KMS-11 (cell line): Measurements from ENCODE around the gene RRAGD.

Experiments used
- H2AFZ ChIP-seq: fragments of 200-600 bp; sonication (generic); 2 replicates; pipeline ENCODE4 v1.6.1; 2016; ENCODE audit warnings: antibody characterized with exemption, mixed run types, low read depth
- H3K27ac ChIP-seq: fragments of 200-600 bp; sonication (generic); 2 replicates; pipeline ENCODE4 v1.6.1; 2016; ENCODE audit warnings: mild to moderate bottlenecking, mixed run types
- H3K27me3 ChIP-seq: fragments of 200-600 bp; sonication (generic); 2 replicates; pipeline ENCODE4 v1.6.1; 2017; ENCODE audit warnings: mild to moderate bottlenecking, low read depth, mixed run types, moderate library complexity; ENCODE audit not compliant: insufficient read depth
- H3K36me3 ChIP-seq: fragments of 200-600 bp; sonication (generic); 2 replicates; pipeline ENCODE4 v1.6.1; 2017; ENCODE audit warnings: mild to moderate bottlenecking, mixed run types; ENCODE audit not compliant: insufficient read depth
- H3K4me1 ChIP-seq: fragments of 200-600 bp; sonication (generic); 2 replicates; pipeline ENCODE4 v1.6.1; 2016; ENCODE audit warnings: mild to moderate bottlenecking, low read depth, mixed run types; ENCODE audit not compliant: poor library complexity, severe bottlenecking
- H3K4me2 ChIP-seq: fragments of 200-600 bp; sonication (generic); 2 replicates; pipeline ENCODE4 v1.7.0; 2016; ENCODE audit warnings: mild to moderate bottlenecking, mixed run types
- H3K4me3 ChIP-seq: fragments of 200-600 bp; sonication (generic); IDR thresholded peaks from 2 replicates; pipeline ENCODE4 v1.6.1; 2017; ENCODE audit warnings: low read depth, low read length, mixed read lengths; ENCODE audit not compliant: insufficient read depth
- H3K79me2 ChIP-seq: fragments of 200-600 bp; sonication (generic); 2 replicates; pipeline ENCODE4 v1.6.1; 2016; ENCODE audit warnings: low read depth, mixed run types; ENCODE audit not compliant: insufficient read depth
- H3K9ac ChIP-seq: fragments of 200-600 bp; sonication (generic); 2 replicates; pipeline ENCODE4 v1.6.1; 2016; ENCODE audit warnings: mild to moderate bottlenecking, mixed run types
- H4K20me1 ChIP-seq: fragments of 200-600 bp; sonication (generic); 2 replicates; pipeline ENCODE4 v1.6.1; 2016; ENCODE audit warnings: mild to moderate bottlenecking, mixed run types; ENCODE audit not compliant: insufficient read depth
- TF ChIP-seq, protein P1 (sequence below): fragments of 200-600 bp; sonication (generic); conservative IDR thresholded peaks from 2 replicates; pipeline ENCODE4 v1.6.1; 2017; ENCODE audit warnings: low read depth, mild to moderate bottlenecking, antibody characterized with exemption, low read length, moderate library complexity, mixed read lengths

The RRAGD gene

GRCh38 chr6:89353702-89354392, 58.2 kb downstream of the RRAGD start:
- H3K27me3 ChIP-seq, result no peaks in the 10 kb centered on the region
- H3K36me3 ChIP-seq, result no peaks in the 10 kb centered on the region; the same call in 1 of the 2 replicates
- TF ChIP-seq, protein P1, sequence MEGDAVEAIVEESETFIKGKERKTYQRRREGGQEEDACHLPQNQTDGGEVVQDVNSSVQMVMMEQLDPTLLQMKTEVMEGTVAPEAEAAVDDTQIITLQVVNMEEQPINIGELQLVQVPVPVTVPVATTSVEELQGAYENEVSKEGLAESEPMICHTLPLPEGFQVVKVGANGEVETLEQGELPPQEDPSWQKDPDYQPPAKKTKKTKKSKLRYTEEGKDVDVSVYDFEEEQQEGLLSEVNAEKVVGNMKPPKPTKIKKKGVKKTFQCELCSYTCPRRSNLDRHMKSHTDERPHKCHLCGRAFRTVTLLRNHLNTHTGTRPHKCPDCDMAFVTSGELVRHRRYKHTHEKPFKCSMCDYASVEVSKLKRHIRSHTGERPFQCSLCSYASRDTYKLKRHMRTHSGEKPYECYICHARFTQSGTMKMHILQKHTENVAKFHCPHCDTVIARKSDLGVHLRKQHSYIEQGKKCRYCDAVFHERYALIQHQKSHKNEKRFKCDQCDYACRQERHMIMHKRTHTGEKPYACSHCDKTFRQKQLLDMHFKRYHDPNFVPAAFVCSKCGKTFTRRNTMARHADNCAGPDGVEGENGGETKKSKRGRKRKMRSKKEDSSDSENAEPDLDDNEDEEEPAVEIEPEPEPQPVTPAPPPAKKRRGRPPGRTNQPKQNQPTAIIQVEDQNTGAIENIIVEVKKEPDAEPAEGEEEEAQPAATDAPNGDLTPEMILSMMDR, result no peak
- H3K9ac ChIP-seq, result peak overlapping the region; percentile 97
- H3K27ac ChIP-seq, result peak overlapping the region; percentile 87
- H3K4me3 ChIP-seq, result no peak overlapping the region
- H4K20me1 ChIP-seq, result 0 out of 2 replicates have a peak, but pooled peaks cover under 1% of the 10 kb centered on the region
- H3K79me2 ChIP-seq, result peaks cover 60% of the 10 kb centered on the region
- H3K4me1 ChIP-seq, result peaks cover 70% of the 10 kb centered on the region
- peak overlapping the region; percentile 97 for H3K4me2 ChIP-seq
- H2AFZ ChIP-seq, result no peak overlapping the region

DNA sequence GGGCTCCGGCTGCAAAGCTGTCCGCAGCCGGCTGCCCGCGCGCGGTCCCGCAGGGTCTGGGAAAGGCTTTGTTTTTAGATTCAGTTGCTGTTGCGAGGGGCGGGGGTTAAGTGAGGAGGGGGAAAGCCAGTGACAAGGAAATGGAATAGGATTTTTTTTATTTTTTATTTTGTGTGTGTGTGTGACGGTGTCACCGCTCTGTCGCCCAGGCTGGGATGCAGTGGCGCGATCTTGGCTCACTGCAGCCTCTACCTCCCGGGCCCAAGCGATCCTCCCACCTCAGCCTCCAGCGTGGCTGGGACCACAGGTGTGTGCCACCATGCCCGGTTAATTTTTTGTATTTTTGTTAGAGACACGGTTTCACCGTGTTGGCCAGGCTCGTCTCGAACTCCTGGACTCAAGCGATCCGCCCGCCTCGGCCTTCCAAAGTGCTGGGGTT, 58.9 kb downstream of the RRAGD start:
- H3K79me2 ChIP-seq, result peaks cover 67% of the 10 kb centered on the region
- H3K27ac ChIP-seq, result peak overlapping the region; percentile 87
- H2AFZ ChIP-seq, result peak overlapping the region; percentile 20; the same call in 1 of the 2 replicates

DNA sequence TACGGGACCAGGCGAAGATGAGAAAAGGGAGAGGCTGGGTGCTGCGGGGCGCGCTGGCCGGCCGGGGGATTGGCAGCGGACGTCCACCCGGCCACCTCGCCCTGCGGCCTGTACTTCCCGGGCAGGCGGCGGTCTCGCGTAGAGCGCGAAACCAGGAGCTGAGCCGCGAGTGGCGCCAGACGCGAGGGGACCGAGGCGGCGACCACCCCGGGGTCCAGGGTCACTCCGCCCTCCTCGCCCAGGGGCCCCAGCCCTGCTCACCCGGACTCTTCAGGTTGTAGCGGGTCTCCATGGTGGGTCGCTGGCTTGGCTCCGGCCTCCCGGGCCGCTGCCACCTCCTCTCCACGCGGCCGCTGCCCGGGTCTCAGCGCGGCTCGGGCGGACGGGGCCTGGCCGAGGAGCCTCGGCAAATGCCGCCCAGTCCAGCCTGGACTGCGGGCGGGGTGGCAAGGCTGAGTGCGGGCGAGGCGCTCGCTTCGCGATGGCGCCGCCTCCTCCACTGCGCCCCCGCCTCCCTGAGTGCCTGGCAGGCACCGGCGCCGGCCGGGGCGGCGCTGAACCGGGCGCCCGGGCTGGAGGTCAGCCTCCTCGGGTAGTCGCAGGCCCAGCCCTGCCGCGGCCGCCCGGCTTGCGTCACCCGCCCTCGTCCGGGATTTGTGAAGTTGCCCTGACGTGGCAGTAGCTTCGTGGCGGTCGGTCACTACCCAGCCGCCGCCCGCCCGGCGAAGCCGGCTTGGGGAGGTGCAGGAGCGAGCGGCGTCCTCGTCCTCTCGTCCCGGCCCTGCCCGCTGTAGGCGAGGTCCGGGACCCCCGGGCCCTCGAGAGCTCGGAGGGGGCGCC, 59.6 kb downstream of the RRAGD start, which contains the start of gene UBE2J1:
Gene UBE2J1 (minus strand): TSS at position 445 of the 840 bp plus-strand sequence. CDS start 153 bp downstream, at position 292.
- Histone ChIP-seq H3K79me2 (peaks cover 74% of the 10 kb centered on the region), H2AFZ (peak within 1 kb of the TSS; percentile 20; the same call in 1 of the 2 replicates), H3K27me3 (no peaks in the 10 kb centered on the region), H3K27ac (peak within 1 kb of the TSS; percentile 87), H3K36me3 (no peaks in the 10 kb centered on the region; the same call in 1 of the 2 replicates), H4K20me1 (peaks cover 6% of the 10 kb centered on the region; the same call in 1 of the 2 replicates), H3K4me1 (peaks cover 70% of the 10 kb centered on the region), H3K4me3 (no peak within 1 kb of the TSS), H3K4me2 (peak within 1 kb of the TSS; percentile 90), H3K9ac (peak within 1 kb of the TSS; percentile 97)
- TF ChIP-seq, protein P1, result no peak

More for the DNA sequence above, 58.9 kb downstream of the RRAGD start:
- peaks cover 6% of the 10 kb centered on the region; the same call in 1 of the 2 replicates for H4K20me1 ChIP-seq
- H3K4me2 ChIP-seq, result peak overlapping the region; percentile 90
- H3K4me1 ChIP-seq, result peaks cover 70% of the 10 kb centered on the region
- H3K27me3 ChIP-seq, result no peaks in the 10 kb centered on the region
- H3K36me3 ChIP-seq, result no peaks in the 10 kb centered on the region; the same call in 1 of the 2 replicates
- no peak overlapping the region for H3K4me3 ChIP-seq
- TF ChIP-seq, protein P1, result no peak
- peak overlapping the region; percentile 97 for H3K9ac ChIP-seq

- no peak overlapping the region for H3K4me3 ChIP-seq
- H3K27me3 ChIP-seq, result no peaks in the 10 kb centered on the region
- H3K9ac ChIP-seq, result peak overlapping the region; percentile 97
- peaks cover 81% of the 10 kb centered on the region for H3K79me2 ChIP-seq
- no peaks in the 10 kb centered on the region; the same call in 1 of the 2 replicates for H3K36me3 ChIP-seq
- H4K20me1 ChIP-seq, result peaks cover 6% of the 10 kb centered on the region; the same call in 1 of the 2 replicates
- TF ChIP-seq, protein P1, result no peak
- H3K27ac ChIP-seq, result peak overlapping the region; percentile 87
- H3K4me2 ChIP-seq, result peak overlapping the region; percentile 75
- peaks cover 72% of the 10 kb centered on the region for H3K4me1 ChIP-seq
- no peak overlapping the region for H2AFZ ChIP-seq
These were observed 60.3 kb downstream of the RRAGD start for GRCh38 chr6:89351671-89352277.
